ENCODE data around the gene P3H3.

Gene P3H3

GRCh38 chr12:6838854-6839253, 10.6 kb downstream of the P3H3 start:
- DNase-seq, result no peak
- H3K4me2 ChIP-seq (ENCODE audit: low read depth, low read length), result no peak overlapping the region
- TF ChIP-seq, protein P1, sequence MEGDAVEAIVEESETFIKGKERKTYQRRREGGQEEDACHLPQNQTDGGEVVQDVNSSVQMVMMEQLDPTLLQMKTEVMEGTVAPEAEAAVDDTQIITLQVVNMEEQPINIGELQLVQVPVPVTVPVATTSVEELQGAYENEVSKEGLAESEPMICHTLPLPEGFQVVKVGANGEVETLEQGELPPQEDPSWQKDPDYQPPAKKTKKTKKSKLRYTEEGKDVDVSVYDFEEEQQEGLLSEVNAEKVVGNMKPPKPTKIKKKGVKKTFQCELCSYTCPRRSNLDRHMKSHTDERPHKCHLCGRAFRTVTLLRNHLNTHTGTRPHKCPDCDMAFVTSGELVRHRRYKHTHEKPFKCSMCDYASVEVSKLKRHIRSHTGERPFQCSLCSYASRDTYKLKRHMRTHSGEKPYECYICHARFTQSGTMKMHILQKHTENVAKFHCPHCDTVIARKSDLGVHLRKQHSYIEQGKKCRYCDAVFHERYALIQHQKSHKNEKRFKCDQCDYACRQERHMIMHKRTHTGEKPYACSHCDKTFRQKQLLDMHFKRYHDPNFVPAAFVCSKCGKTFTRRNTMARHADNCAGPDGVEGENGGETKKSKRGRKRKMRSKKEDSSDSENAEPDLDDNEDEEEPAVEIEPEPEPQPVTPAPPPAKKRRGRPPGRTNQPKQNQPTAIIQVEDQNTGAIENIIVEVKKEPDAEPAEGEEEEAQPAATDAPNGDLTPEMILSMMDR (IDR thresholded peaks at IDR 0.05; ENCODE audit: low read length), result no peak
- TF ChIP-seq EZH2 (optimal IDR thresholded peaks at IDR 0.05; ENCODE audit: low read depth, low read length), result no peak
- TF ChIP-seq EZH2phosphoT487 (IDR thresholded peaks at IDR 0.05; ENCODE audit: low read length), result no peak
- no peak overlapping the region for H3K9ac ChIP-seq (ENCODE audit: low read length)
- no peaks in the 10 kb centered on the region for H3K36me3 ChIP-seq (replicated peaks; ENCODE audit: insufficient read depth, low read length)
- no peak overlapping the region for H3K27ac ChIP-seq (ENCODE audit: low read length)
- H2AFZ ChIP-seq (ENCODE audit: low read length), result no peak overlapping the region
- H3K27me3 ChIP-seq (replicated peaks; ENCODE audit: insufficient read depth, low read length), result 0 out of 2 replicates have a peak, but pooled peaks cover 2% of the 10 kb centered on the region
- no peaks in the 10 kb centered on the region for H3F3A ChIP-seq (ENCODE audit: insufficient read depth, low read length)
- H3K4me3 ChIP-seq (ENCODE audit: low read length), result no peak overlapping the region
- H3K9me3 ChIP-seq (replicated peaks; ENCODE audit: insufficient read depth, low read length), result no peaks in the 10 kb centered on the region
- H4K20me1 ChIP-seq (ENCODE audit: insufficient read depth, low read length), result no peaks in the 10 kb centered on the region
- H3K4me1 ChIP-seq (ENCODE audit: low read length), result peaks cover 11% of the 10 kb centered on the region
- no peaks in the 10 kb centered on the region for H3K79me2 ChIP-seq (ENCODE audit: low read length)
- no peaks in the 10 kb centered on the region for H3K9me2 ChIP-seq (replicated peaks; ENCODE audit: insufficient read depth, low read length)

DNA sequence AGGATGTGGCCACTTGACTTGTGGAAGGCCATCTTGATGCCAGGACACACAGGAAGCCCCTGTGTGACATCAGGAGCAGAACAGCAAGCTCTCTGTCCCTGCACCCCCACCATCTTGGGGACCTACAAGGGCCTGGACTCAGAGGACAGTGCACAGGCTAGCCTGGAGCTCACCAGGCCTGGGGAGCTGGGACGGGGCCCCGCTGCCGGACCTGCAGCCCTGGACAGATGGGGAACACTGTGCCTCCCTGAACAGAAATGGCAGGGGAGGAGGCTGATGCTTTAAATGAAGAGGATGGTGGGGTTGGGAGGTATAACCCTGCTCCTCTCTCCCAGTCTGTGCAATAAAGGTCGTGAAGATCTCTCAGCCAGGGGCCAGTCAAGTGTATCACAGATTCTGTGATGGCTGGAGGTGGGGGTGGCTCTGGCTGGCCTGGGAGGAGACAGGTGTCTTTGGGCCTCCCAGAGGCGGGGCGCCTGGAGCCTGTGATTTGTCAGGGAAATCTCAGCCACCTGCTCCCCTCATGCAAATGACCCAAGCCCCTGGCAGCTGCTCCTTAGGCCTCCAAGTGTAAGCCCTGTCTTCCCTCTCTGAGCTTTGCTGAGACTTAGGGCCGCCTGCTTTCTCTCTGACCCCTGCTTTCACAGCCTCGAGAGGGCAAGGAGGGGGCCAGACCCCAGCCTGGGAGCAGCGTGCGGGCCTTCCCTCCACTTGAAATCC, 11.4 kb downstream of the P3H3 start:
- peak overlapping the region; percentile 56 for H3K4me2 ChIP-seq (ENCODE audit: low read depth, low read length)
- peak overlapping the region; percentile 72 for H2AFZ ChIP-seq (ENCODE audit: low read length)
- peak overlapping the region; percentile 25; the same call in 1 of the 2 replicates for H3K27ac ChIP-seq (ENCODE audit: low read length)
- no peaks in the 10 kb centered on the region for H3K79me2 ChIP-seq (ENCODE audit: low read length)
- H3K27me3 ChIP-seq (replicated peaks; ENCODE audit: insufficient read depth, low read length), result no peaks in the 10 kb centered on the region
- H3K9me2 ChIP-seq (replicated peaks; ENCODE audit: insufficient read depth, low read length), result no peaks in the 10 kb centered on the region
- no peak overlapping the region for H3K4me3 ChIP-seq (ENCODE audit: low read length)
- H3F3A ChIP-seq (ENCODE audit: insufficient read depth, low read length), result no peaks in the 10 kb centered on the region
- peak; percentile 84 for DNase-seq
- no peak for TF ChIP-seq EZH2 (optimal IDR thresholded peaks at IDR 0.05; ENCODE audit: low read depth, low read length)
- TF ChIP-seq, protein P1 (IDR thresholded peaks at IDR 0.05; ENCODE audit: low read length), result no peak
- H3K9me3 ChIP-seq (replicated peaks; ENCODE audit: insufficient read depth, low read length), result no peaks in the 10 kb centered on the region
- no peaks in the 10 kb centered on the region for H3K36me3 ChIP-seq (replicated peaks; ENCODE audit: insufficient read depth, low read length)
- H3K9ac ChIP-seq (ENCODE audit: low read length), result peak overlapping the region; percentile 7; the same call in 1 of the 2 replicates
- H3K4me1 ChIP-seq (ENCODE audit: low read length), result peaks cover 11% of the 10 kb centered on the region
- H4K20me1 ChIP-seq (ENCODE audit: insufficient read depth, low read length), result no peaks in the 10 kb centered on the region

- TF ChIP-seq, protein P1 (IDR thresholded peaks at IDR 0.05; ENCODE audit: low read length), result no peak
- TF ChIP-seq EZH2phosphoT487 (IDR thresholded peaks at IDR 0.05; ENCODE audit: low read length) (no peak), EZH2 (optimal IDR thresholded peaks at IDR 0.05; ENCODE audit: low read depth, low read length) (no peak)
- Histone ChIP-seq H4K20me1 (ENCODE audit: insufficient read depth, low read length) (no peaks in the 10 kb centered on the region), H3F3A (ENCODE audit: insufficient read depth, low read length) (no peaks in the 10 kb centered on the region), H3K4me3 (ENCODE audit: low read length) (no peak overlapping the region), H3K27me3 (replicated peaks; ENCODE audit: insufficient read depth, low read length) (no peaks in the 10 kb centered on the region), H3K9ac (ENCODE audit: low read length) (peak overlapping the region; percentile 7; the same call in 1 of the 2 replicates), H3K36me3 (replicated peaks; ENCODE audit: insufficient read depth, low read length) (no peaks in the 10 kb centered on the region), H3K9me2 (replicated peaks; ENCODE audit: insufficient read depth, low read length) (no peaks in the 10 kb centered on the region), H3K9me3 (replicated peaks; ENCODE audit: insufficient read depth, low read length) (no peaks in the 10 kb centered on the region), H3K79me2 (ENCODE audit: low read length) (no peaks in the 10 kb centered on the region), H3K4me1 (ENCODE audit: low read length) (peaks cover 11% of the 10 kb centered on the region), H2AFZ (ENCODE audit: low read length) (peak overlapping the region; percentile 72), H3K4me2 (ENCODE audit: low read depth, low read length) (peak overlapping the region; percentile 56), H3K27ac (ENCODE audit: low read length) (peak overlapping the region; percentile 25; the same call in 1 of the 2 replicates)
- DNase-seq, result no peak
Measured at GRCh38 chr12:6840330-6840729, 12.1 kb downstream of the P3H3 start.
